ENCODE results near the gene PHLPP1. TPM values are rescaled to one million over a fixed set of nuclear protein-coding genes. Genes with fewer than 3 reads are reported as not detected.

The PHLPP1 gene
- polyA plus RNA-seq, 6 donors from 2014 or later = 0.16 to 1.6 (median 0.59) TPM

GRCh38 chr18:62710417-62710816, 4.9 kb upstream of the PHLPP1 start:
- DNase-seq (no peak), ATAC-seq (ENCODE audit: low read depth in 2 of 2) (no peak)
- Mint-ChIP-seq H3K36me3 (no peaks in the 10 kb centered on the region), H3K27me3 (no peaks in the 10 kb centered on the region), H3K27ac (no peak overlapping the region), H3K9me3 (no peaks in the 10 kb centered on the region), H3K4me3 (peak overlapping the region in 1 of 8 donors; percentile 49), H3K4me1 (peaks cover 4 to 8% (median 5%) of the 10 kb centered on the region in 3 donors)

GRCh38 chr18:62711781-62712180, 3.6 kb upstream of the PHLPP1 start:
- no peak for DNase-seq

GRCh38 chr18:62713651-62714247, 1.6 kb upstream of the PHLPP1 start:
- H3K9me3 Mint-ChIP-seq = no peaks in the 10 kb centered on the region
- ATAC-seq (ENCODE audit: low read depth in 2 of 2) = no peak
- peak overlapping the region in 2 of 6 donors; percentile 93 to 98 for H3K27ac Mint-ChIP-seq
- H3K27me3 Mint-ChIP-seq = no peaks in the 10 kb centered on the region
- no peak for DNase-seq
- H3K36me3 Mint-ChIP-seq = no peaks in the 10 kb centered on the region
- peak overlapping the region in 6 of 8 donors; percentile 43 to 99 (median 78) for H3K4me3 Mint-ChIP-seq
- H3K4me1 Mint-ChIP-seq = peaks cover 16 to 21% (median 20%) of the 10 kb centered on the region in 3 donors

More at GRCh38 chr18:62711781-62712180, 3.6 kb upstream of the PHLPP1 start:
- Mint-ChIP-seq H3K36me3 (no peaks in the 10 kb centered on the region), H3K9me3 (no peaks in the 10 kb centered on the region), H3K4me1 (peaks cover 4 to 8% (median 5%) of the 10 kb centered on the region in 3 donors), H3K27ac (peak overlapping the region in 1 of 6 donors; percentile 52), H3K27me3 (no peaks in the 10 kb centered on the region), H3K4me3 (peak overlapping the region in 1 of 8 donors; percentile 13)
- no peak for ATAC-seq (ENCODE audit: low read depth in 2 of 2)

GRCh38 chr18:62714671-62715435, 488 bp upstream of the PHLPP1 start:
- peak overlapping the region; percentile 81 to 99 (median 96) for H3K4me3 Mint-ChIP-seq
- DNase-seq = peak; percentile 87
- ATAC-seq (ENCODE audit: low read depth in 2 of 2) = peak; percentile 58 to 64
- H3K4me1 Mint-ChIP-seq = peaks cover 21 to 31% (median 26%) of the 10 kb centered on the region in 3 donors
- H3K27me3 Mint-ChIP-seq = no peaks in the 10 kb centered on the region
- H3K9me3 Mint-ChIP-seq = no peaks in the 10 kb centered on the region
- H3K27ac Mint-ChIP-seq = peak overlapping the region; percentile 93 to 99 (median 98)
- no peaks in the 10 kb centered on the region for H3K36me3 Mint-ChIP-seq

GRCh38 chr18:62715759-62716615, 646 bp downstream of the PHLPP1 start:
- Mint-ChIP-seq H3K27me3 (no peaks in the 10 kb centered on the region), H3K4me3 (peak overlapping the region; percentile 81 to 97 (median 93)), H3K9me3 (no peaks in the 10 kb centered on the region), H3K4me1 (peaks cover 25 to 35% (median 26%) of the 10 kb centered on the region in 3 donors), H3K27ac (peak overlapping the region in 5 of 6 donors; percentile 49 to 95 (median 88)), H3K36me3 (no peaks in the 10 kb centered on the region)
- peak; percentile 44 to 54 for ATAC-seq (ENCODE audit: low read depth in 2 of 2)
- DNase-seq = peak; percentile 75

- ATAC-seq (ENCODE audit: low read depth in 2 of 2) = peak; percentile 22 to 36
- H3K27me3 Mint-ChIP-seq = no peaks in the 10 kb centered on the region
- H3K9me3 Mint-ChIP-seq = no peaks in the 10 kb centered on the region
- peak overlapping the region; percentile 79 to 96 (median 87) for H3K4me3 Mint-ChIP-seq
- peak; percentile 61 for DNase-seq
- peak overlapping the region in 3 of 6 donors; percentile 82 to 96 (median 95) for H3K27ac Mint-ChIP-seq
- H3K36me3 Mint-ChIP-seq = no peaks in the 10 kb centered on the region
- H3K4me1 Mint-ChIP-seq = peaks cover 25 to 39% (median 30%) of the 10 kb centered on the region in 3 donors
Measured at GRCh38 chr18:62716619-62717168, 1.4 kb downstream of the PHLPP1 start.

- Mint-ChIP-seq H3K27ac (peak overlapping the region; percentile 9 to 96 (median 82)), H3K4me3 (peak overlapping the region; percentile 79 to 96 (median 87)), H3K9me3 (no peaks in the 10 kb centered on the region), H3K36me3 (no peaks in the 10 kb centered on the region), H3K27me3 (no peaks in the 10 kb centered on the region), H3K4me1 (peaks cover 25 to 39% (median 30%) of the 10 kb centered on the region in 3 donors)
- ATAC-seq (ENCODE audit: low read depth in 2 of 2) (peak in 1 of 2 donors; percentile 3), DNase-seq (peak; percentile 38)
Measured at GRCh38 chr18:62717169-62717924, 2.0 kb downstream of the PHLPP1 start.

- Mint-ChIP-seq H3K36me3 (no peaks in the 10 kb centered on the region), H3K4me3 (peak overlapping the region; percentile 79 to 96 (median 87)), H3K4me1 (peaks cover 25 to 39% (median 30%) of the 10 kb centered on the region in 3 donors), H3K27ac (peak overlapping the region in 3 of 6 donors; percentile 9 to 82 (median 29)), H3K27me3 (no peaks in the 10 kb centered on the region), H3K9me3 (no peaks in the 10 kb centered on the region)
- no peak for DNase-seq
- ATAC-seq (ENCODE audit: low read depth in 2 of 2) = no peak
Measured at GRCh38 chr18:62717925-62718800, 2.8 kb downstream of the PHLPP1 start.

GRCh38 chr18:62720048-62720447, 4.7 kb downstream of the PHLPP1 start:
- H3K4me1 Mint-ChIP-seq = peaks cover 16 to 39% (median 30%) of the 10 kb centered on the region in 3 donors
- peak overlapping the region in 1 of 8 donors; percentile 49 for H3K4me3 Mint-ChIP-seq

GRCh38 chr18:62720766-62721613, 5.6 kb downstream of the PHLPP1 start:
- Mint-ChIP-seq H3K36me3 (no peaks in the 10 kb centered on the region), H3K4me3 (no peak overlapping the region), H3K27ac (peak overlapping the region in 1 of 6 donors; percentile 28), H3K4me1 (peaks cover 17 to 42% (median 33%) of the 10 kb centered on the region in 3 donors), H3K9me3 (no peaks in the 10 kb centered on the region), H3K27me3 (no peaks in the 10 kb centered on the region)
- DNase-seq = no peak
- ATAC-seq (ENCODE audit: low read depth in 2 of 2) = no peak

More at GRCh38 chr18:62720048-62720447, 4.7 kb downstream of the PHLPP1 start:
- Mint-ChIP-seq H3K27me3 (no peaks in the 10 kb centered on the region), H3K36me3 (no peaks in the 10 kb centered on the region), H3K9me3 (no peaks in the 10 kb centered on the region), H3K27ac (no peak overlapping the region)
- DNase-seq (no peak), ATAC-seq (ENCODE audit: low read depth in 2 of 2) (no peak)

Data from naive B cell (primary cell).